Activated CD4-positive, alpha-beta memory T cell treated with anti-CD3 and anti-CD28 coated beads for 36 hours (primary cell): ENCODE measurements around the gene ANKHD1. TPM values are rescaled to one million over a fixed set of nuclear protein-coding genes. Genes with fewer than 3 reads are reported as not detected.

Experiments used
- CTCF ChIA-PET: fragments of 350-600 bp; sonication (Branson Sonifier 250); formaldehyde crosslinking; loops from one replicate; lab custom pipeline; 2021; ENCODE audit warnings: antibody characterized with exemption, inconsistent platforms; lab: Charles Lee
- POLR2A ChIA-PET: fragments of 350-600 bp; sonication (Branson Sonifier 250); formaldehyde crosslinking; loops from one replicate; lab custom pipeline; 2021; ENCODE audit warnings: antibody characterized with exemption; lab: Charles Lee
- DNase-seq: peaks from one replicate; pipeline ENCODE4 v3.0.0-alpha.2; 2020
- H3K27ac Mint-ChIP-seq: one replicate; pipeline ENCODE4 v1.8.0; 2021; ENCODE audit warnings: mixed read lengths
- H3K27me3 Mint-ChIP-seq: one replicate; pipeline ENCODE4 v1.8.0; 2021; ENCODE audit warnings: mixed read lengths
- H3K36me3 Mint-ChIP-seq: one replicate; pipeline ENCODE4 v1.8.0; 2021; ENCODE audit warnings: mixed read lengths
- H3K4me1 Mint-ChIP-seq: one replicate; pipeline ENCODE4 v1.8.0; 2021; ENCODE audit warnings: low read depth, mixed read lengths
- H3K4me3 Mint-ChIP-seq: one replicate; pipeline ENCODE4 v1.8.0; 2021; ENCODE audit warnings: mild to moderate bottlenecking, mixed read lengths
- H3K9me3 Mint-ChIP-seq: one replicate; pipeline ENCODE4 v1.8.0; 2021; ENCODE audit warnings: mixed read lengths
- intact Hi-C: fragments of 100-400 bp; cut with micrococcal nuclease; formaldehyde crosslinking; loops from one replicate; pipeline ENCODE4 v1.15.1; 2023
- total RNA-seq, 2 experiments: library from RNA; stranded (reverse); gene quantifications; one replicate each; pipeline ENCODE4 v1.2.3, GENCODE V29; 2021

ANKHD1 gene
- total RNA-seq, 2 experiments from 2014 or later = 102 to 105 TPM

DNA sequence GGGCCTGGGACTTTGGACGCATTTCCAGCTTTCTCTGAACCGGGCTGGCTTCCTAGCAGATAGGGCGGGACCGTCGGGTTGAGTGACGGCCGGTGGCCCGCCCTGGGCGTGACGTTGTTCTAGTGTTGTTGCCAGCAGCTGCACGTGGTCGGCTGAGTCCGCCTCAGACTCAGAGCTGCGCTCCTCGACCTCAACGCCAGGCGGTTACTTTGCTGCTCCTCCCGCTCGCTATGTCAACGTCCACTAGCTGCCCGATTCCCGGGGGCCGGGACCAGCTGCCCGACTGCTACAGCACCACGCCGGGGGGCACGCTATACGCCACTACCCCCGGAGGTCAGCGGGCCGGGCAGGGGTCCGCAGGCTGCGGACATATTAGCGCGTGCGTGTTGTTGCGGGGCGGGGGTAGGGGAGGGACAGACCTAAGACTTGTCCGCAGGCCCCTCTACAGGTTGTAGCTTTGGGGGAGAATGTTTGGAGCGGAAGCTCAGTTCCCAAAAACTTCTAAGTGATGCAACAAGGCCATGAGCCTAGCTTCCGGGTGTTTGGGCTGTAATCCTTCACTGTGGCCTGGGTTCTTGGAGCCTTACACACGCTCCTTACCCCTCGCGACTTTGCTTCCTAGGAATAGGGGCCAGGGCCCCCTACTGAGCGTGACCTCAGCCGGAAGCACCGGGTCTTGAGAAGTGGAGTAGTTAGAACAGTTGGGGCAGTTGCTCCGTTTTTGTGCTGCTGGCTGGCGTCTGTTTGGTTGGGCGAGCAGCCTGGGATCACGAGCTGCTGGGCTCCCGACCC, 146.1 kb downstream of the ANKHD1 start, which contains the start of gene EIF4EBP3:
Gene EIF4EBP3 (plus strand): TSS at position 155 of the 792 bp plus-strand sequence. CDS start 76 bp downstream, at position 231.
- H3K4me1 Mint-ChIP-seq = peaks cover 44% of the 10 kb centered on the region
- DNase-seq = peak; percentile 91
- H3K27me3 Mint-ChIP-seq = no peaks in the 10 kb centered on the region
- intact Hi-C loops = loop anchor here (1.0 kb wide), 3 partner anchors 9 to 17 kb away; partner anchors contain the start of genes APBB3 and SLC35A4
- no peaks in the 10 kb centered on the region for H3K9me3 Mint-ChIP-seq
- H3K36me3 Mint-ChIP-seq = peaks cover 32% of the 10 kb centered on the region
- peak within 1 kb of the TSS; percentile 90 for H3K27ac Mint-ChIP-seq
- ChIA-PET POLR2A (interaction anchor here (0.5 to 3.3 kb wide), 11 partner anchors 8 to 146 kb away, joined by 3 to 15 read pairs (median 6); partner anchors contain the start of genes ANKHD1, APBB3, IK and NDUFA2), CTCF (interaction anchor here (0.9 to 3.6 kb wide), 17 partner anchors 8 to 189 kb away, joined by 3 to 24 read pairs (median 5); partner anchors contain the start of genes ANKHD1, APBB3, CD14 and IK)
- peak within 1 kb of the TSS; percentile 76 for H3K4me3 Mint-ChIP-seq

DNA sequence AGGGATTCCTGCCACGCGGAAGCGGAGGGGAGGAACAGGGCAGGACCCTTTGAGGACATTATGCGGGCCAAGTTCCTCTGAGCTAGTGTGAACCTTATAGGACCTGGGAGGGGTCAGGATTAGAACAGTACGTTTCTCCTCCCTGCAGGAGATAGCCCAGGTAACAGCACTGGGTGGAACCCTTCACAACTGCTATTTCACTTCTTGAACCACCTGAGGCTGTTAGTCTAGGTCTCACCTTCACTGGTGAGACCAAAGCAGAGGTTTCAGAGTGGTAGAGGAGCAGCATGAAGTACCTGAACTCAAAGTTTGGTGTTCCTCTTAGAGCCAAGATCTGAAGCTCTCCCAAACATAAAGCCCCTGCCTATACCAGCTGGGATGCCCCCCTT, 146.7 kb downstream of the ANKHD1 start:
- peaks cover 34% of the 10 kb centered on the region for H3K36me3 Mint-ChIP-seq
- H3K27ac Mint-ChIP-seq = peak overlapping the region; percentile 90
- no peak for DNase-seq
- peaks cover 50% of the 10 kb centered on the region for H3K4me1 Mint-ChIP-seq
- no peaks in the 10 kb centered on the region for H3K9me3 Mint-ChIP-seq
- ChIA-PET CTCF (interaction anchor here (1.0 to 3.6 kb wide), 10 partner anchors 8 to 189 kb away, joined by 3 to 24 read pairs (median 6); partner anchors contain the start of genes APBB3, SLC35A4, SRA1 and ZMAT2), POLR2A (interaction anchor here (1.4 to 3.3 kb wide), 6 partner anchors 9 to 146 kb away, joined by 4 to 15 read pairs (median 6); partner anchors contain the start of genes ANKHD1, APBB3 and SRA1)
- H3K27me3 Mint-ChIP-seq = no peaks in the 10 kb centered on the region
- intact Hi-C loops = no loop called here
- H3K4me3 Mint-ChIP-seq = peak overlapping the region; percentile 76

DNA sequence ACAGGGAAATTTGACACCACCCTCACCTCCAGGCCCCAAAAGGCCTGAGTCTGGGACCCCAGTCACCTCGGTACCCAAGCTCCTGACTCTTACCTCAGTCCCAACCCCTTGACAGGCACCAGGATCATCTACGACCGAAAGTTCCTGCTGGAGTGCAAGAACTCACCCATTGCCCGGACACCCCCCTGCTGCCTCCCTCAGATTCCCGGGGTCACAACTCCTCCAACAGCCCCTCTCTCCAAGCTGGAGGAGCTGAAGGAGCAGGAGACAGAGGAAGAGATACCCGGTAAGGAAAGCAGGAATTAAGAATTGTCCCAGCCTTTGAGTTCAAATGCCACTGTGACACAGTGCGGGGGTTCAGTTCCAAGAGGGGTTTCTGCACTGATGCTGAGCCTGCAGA, 147.2 kb downstream of the ANKHD1 start:
- H3K27me3 Mint-ChIP-seq = no peaks in the 10 kb centered on the region
- H3K36me3 Mint-ChIP-seq = peaks cover 35% of the 10 kb centered on the region
- ChIA-PET CTCF (interaction anchor here (1.3 to 3.6 kb wide), 6 partner anchors 9 to 185 kb away, joined by 3 to 24 read pairs (median 11); partner anchors contain the start of genes APBB3, SLC35A4, SRA1 and ZMAT2), POLR2A (interaction anchor here (2.8 to 3.3 kb wide), 2 partner anchors 9 to 147 kb away, joined by 10 to 15 read pairs; partner anchors contain the start of genes ANKHD1 and SRA1)
- DNase-seq = no peak
- peak overlapping the region; percentile 17 for H3K4me3 Mint-ChIP-seq
- H3K4me1 Mint-ChIP-seq = peaks cover 55% of the 10 kb centered on the region
- no peaks in the 10 kb centered on the region for H3K9me3 Mint-ChIP-seq
- intact Hi-C loops = no loop called here
- peak overlapping the region; percentile 90 for H3K27ac Mint-ChIP-seq

DNA sequence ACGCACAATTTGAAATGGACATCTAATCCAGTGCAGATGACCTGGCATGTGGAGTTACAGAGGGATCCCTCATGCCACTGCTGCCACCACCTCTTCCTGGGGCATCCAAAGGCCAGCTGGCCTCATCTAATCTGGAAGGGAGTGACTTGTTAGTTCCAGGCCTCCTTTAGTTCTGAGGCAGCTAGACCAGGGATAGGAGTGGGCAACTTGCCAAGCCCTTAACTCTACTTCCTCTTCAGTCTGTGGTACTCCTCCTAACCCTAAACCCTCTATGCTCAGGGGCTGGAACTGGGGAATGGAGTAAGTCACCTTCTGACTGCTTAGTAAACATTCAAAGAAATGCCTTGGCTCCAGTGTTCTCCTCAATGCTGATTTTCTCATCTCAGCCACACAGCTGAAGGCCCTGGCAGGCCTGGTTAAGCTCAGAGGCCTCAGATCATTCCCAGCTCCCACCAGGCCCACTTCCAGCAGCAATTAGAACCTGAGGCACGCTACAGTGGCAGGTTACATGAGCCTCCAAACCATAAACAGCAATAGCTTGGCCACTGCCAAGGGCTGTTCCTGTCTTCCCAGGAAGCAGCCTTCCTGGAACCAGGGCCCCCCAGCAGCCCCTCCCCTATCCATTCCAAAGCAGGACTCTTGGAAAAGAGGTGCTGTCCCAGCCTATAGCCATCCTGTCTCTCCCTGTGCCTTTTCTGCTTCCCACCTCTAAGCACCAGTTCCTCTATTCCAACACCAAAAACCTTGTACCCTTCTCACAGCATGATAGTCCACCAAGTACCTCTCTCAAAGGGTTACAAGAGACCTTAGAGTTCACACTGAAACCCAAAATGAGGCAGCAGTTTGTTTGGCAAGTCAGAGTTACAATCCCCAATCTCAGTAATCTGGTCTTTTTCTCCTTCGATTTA, 147.9 kb downstream of the ANKHD1 start:
- Mint-ChIP-seq H3K4me1 (peaks cover 62% of the 10 kb centered on the region), H3K36me3 (peaks cover 36% of the 10 kb centered on the region)
- intact Hi-C loops = loop anchor here (10.0 kb wide), 1 partner anchor 445 kb away; no protein-coding TSS in a partner anchor

DNA sequence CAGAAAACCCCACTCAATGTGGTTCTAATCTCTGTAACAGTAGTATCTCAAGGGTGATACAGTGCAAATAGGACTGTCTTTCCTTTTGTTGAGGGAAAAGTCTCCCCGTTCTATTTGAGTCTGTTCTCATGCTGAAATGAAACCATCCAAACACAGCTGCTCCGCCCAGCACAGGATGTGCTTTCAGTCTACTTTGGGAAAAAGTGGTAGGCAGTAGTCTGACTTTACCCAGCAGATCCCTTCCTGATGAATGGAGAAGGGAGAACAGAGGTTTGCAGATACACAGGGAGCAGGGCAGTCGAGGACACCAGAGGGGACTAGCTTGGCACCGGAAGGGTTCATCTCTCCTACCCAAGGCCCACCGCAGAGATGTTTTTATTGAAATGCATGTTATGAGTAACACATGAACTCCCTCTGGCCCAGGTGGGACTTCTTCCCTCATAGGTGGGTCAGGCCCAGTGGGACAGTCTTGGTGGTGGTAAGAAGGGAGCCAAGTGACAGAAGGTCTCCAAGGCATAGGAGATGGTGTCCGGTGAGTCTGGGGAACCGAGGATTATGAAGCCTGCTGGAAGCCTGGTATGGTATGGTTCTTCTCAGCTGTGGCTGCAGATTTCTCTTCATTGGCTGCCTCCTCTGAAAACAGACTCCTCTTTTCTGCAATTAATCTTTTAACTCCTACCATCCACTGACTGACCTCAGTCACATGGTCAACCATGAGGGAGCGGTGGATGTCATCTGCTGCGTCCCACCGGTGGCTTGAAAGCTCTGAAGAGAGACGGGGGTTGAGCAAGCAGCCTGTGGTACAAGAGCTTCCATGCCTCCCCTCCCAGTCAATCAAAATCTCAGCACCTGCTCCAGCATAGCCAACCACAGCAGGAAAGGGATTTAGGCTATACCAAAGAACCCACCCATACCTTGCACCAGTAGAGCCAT, 148.8 kb downstream of the ANKHD1 start:
- DNase-seq = no peak
- intact Hi-C loops = loop anchor here (10.0 kb wide), 1 partner anchor 446 kb away; no protein-coding TSS in a partner anchor
- Mint-ChIP-seq H3K4me1 (peaks cover 71% of the 10 kb centered on the region), H3K9me3 (no peaks in the 10 kb centered on the region), H3K36me3 (peaks cover 33% of the 10 kb centered on the region), H3K27ac (peak overlapping the region; percentile 73), H3K27me3 (no peaks in the 10 kb centered on the region), H3K4me3 (no peak overlapping the region)
- ChIA-PET CTCF (no interaction called here), POLR2A (interaction anchor here (0.7 to 1.7 kb wide), 2 partner anchors 13 to 97 kb away, joined by 4 to 5 read pairs; partner anchors contain the start of genes IK and NDUFA2)

More for the DNA sequence above, 147.9 kb downstream of the ANKHD1 start:
- Mint-ChIP-seq H3K27ac (peak overlapping the region; percentile 56), H3K27me3 (no peaks in the 10 kb centered on the region), H3K4me3 (no peak overlapping the region), H3K9me3 (no peaks in the 10 kb centered on the region)
- ChIA-PET CTCF (interaction anchor here (2.4 to 3.6 kb wide), 2 partner anchors 15 to 85 kb away, joined by 17 to 24 read pairs; partner anchors contain the start of genes APBB3 and SLC35A4), POLR2A (interaction anchor here (1.7 to 2.8 kb wide), 2 partner anchors 98 to 148 kb away, joined by 4 to 10 read pairs; partner anchors contain the start of genes ANKHD1, IK and NDUFA2)
- no peak for DNase-seq

DNA sequence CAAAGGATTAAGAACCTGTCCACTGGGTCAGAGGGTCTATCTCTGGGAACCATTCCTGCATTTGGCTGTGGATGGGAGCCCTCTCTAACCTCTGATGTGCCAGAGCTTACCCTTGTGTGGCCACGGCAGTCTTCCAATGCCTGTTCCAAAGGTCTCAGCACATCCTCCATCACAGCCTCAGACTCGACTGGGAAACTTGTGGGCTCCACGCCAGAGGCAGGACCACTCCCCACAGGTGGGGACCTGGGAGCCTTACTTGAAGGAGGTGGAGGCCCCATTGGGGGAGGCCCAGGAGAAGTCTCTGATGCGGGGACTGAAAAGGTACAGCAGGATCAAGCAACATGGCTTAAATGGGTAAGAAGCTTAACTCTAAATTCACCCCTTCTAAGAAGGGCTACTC, 150.2 kb downstream of the ANKHD1 start:
- no peak for DNase-seq
- no peaks in the 10 kb centered on the region for H3K27me3 Mint-ChIP-seq
- H3K4me3 Mint-ChIP-seq = no peak overlapping the region
- H3K4me1 Mint-ChIP-seq = peaks cover 81% of the 10 kb centered on the region
- POLR2A ChIA-PET = interaction anchor here (0.6 to 1.3 kb wide), 2 partner anchors 96 to 459 kb away, joined by 3 to 7 read pairs; partner anchors contain the start of genes IK and NDUFA2
- H3K36me3 Mint-ChIP-seq = peaks cover 43% of the 10 kb centered on the region
- H3K9me3 Mint-ChIP-seq = no peaks in the 10 kb centered on the region
- peak overlapping the region; percentile 73 for H3K27ac Mint-ChIP-seq
- intact Hi-C loops = loop anchor here (10.0 kb wide), 1 partner anchor 447 kb away; no protein-coding TSS in a partner anchor
- CTCF ChIA-PET = no interaction called here

DNA sequence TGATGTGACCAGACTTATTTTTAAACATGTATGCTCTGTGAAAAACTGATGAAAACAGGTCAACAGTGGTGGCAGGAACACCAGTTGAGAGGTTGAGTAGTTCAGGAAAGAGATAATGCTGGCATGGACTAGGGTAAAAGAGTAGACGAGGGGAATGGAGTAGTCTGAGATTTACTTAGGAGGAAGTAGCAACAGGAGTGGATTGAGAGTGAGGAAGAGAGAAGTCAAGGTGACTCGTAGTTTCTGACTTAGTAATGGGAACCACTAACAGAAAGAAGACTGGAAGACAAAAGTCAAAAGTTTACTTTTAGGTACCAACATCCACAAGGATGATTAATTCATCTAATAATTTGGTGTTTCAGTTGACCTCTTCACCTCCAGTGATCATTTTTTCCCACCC, 152.0 kb downstream of the ANKHD1 start:
- POLR2A ChIA-PET = no interaction called here
- no peak for DNase-seq
- peak overlapping the region; percentile 8 for H3K4me3 Mint-ChIP-seq
- peak overlapping the region; percentile 82 for H3K27ac Mint-ChIP-seq
- intact Hi-C loops = loop anchor here (1.0 to 10.0 kb wide), 3 partner anchors 19 to 449 kb away; no protein-coding TSS in a partner anchor
- peaks cover 75% of the 10 kb centered on the region for H3K4me1 Mint-ChIP-seq
- H3K36me3 Mint-ChIP-seq = peaks cover 43% of the 10 kb centered on the region
- CTCF ChIA-PET = interaction anchor here (2.5 kb wide), 1 partner anchor 81 kb away, joined by 9 read pairs; no protein-coding TSS in a partner anchor
- no peaks in the 10 kb centered on the region for H3K9me3 Mint-ChIP-seq
- no peaks in the 10 kb centered on the region for H3K27me3 Mint-ChIP-seq

DNA sequence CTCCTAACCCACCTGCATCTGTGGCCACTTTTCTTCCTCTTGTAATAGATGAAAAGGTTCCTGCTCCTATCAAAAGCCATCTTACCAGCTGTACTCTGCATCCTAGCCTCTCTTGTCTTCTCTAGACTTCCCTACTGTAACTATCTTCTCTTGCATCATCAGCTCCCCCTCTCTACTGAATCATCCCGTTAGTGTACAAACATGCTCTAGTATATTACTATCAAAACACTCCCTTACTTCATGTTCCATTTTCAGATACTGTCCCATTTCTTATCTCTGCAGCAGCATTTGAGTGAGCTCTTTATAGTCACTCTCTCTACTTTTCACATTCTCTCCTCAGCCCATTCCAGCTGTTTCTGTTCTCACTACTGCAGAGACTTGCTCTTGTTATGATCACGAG, 152.8 kb downstream of the ANKHD1 start:
- ChIA-PET CTCF (interaction anchor here (2.5 kb wide), 1 partner anchor 80 kb away, joined by 9 read pairs; no protein-coding TSS in a partner anchor), POLR2A (interaction anchor here (0.9 to 1.3 kb wide), 4 partner anchors 11 to 137 kb away, joined by 3 to 6 read pairs (median 4); partner anchors contain the start of gene TMCO6)
- Mint-ChIP-seq H3K27ac (peak overlapping the region; percentile 82), H3K4me3 (peak overlapping the region; percentile 34), H3K4me1 (peaks cover 68% of the 10 kb centered on the region), H3K27me3 (no peaks in the 10 kb centered on the region), H3K36me3 (peaks cover 40% of the 10 kb centered on the region), H3K9me3 (no peaks in the 10 kb centered on the region)
- intact Hi-C loops = loop anchor here (10.0 kb wide), 1 partner anchor 450 kb away; no protein-coding TSS in a partner anchor
- no peak for DNase-seq

DNA sequence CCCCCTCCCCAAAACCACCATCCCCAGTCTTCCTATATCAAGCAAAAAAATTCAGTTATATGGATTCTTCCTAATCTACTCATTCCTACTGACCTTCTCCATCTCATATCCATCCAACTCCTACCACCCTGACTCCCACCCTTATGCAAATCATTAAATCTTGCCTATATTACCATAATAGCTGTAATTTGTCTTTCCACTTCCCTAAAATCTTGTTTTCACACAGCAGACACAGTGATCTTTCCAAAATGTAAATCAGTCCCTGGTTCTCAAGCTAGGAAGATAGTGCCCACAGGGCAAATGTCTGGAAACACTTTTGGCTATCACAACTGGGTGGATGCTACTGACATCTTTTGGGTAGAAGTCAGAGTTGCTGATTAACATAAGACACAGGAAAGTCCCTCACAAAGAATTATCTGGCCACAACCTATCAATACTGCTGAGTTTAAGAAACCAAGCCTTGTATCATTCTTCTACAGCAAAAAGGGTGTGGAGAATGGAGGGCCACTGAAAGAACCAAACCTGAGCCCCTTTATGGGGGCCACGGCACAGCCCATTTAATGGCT, 154.2 kb downstream of the ANKHD1 start:
- H3K4me3 Mint-ChIP-seq = peak overlapping the region; percentile 86
- CTCF ChIA-PET = interaction anchor here (1.2 kb wide), 2 partner anchors 8 to 10 kb away, joined by 3 read pairs; partner anchors contain the start of gene EIF4EBP3
- no peaks in the 10 kb centered on the region for H3K9me3 Mint-ChIP-seq
- intact Hi-C loops = loop anchor here (1.0 to 10.0 kb wide), 4 partner anchors 9 to 451 kb away; partner anchors contain the start of genes ANKHD1, EIF4EBP3 and SLC4A9
- H3K27ac Mint-ChIP-seq = peak overlapping the region; percentile 90
- H3K4me1 Mint-ChIP-seq = peaks cover 60% of the 10 kb centered on the region
- no peaks in the 10 kb centered on the region for H3K27me3 Mint-ChIP-seq
- POLR2A ChIA-PET = interaction anchor here (0.6 to 1.1 kb wide), 2 partner anchors 8 to 91 kb away, joined by 3 to 5 read pairs; partner anchors contain the start of genes EIF4EBP3 and NDUFA2
- no peak for DNase-seq
- peaks cover 30% of the 10 kb centered on the region for H3K36me3 Mint-ChIP-seq
